GM20431 (cell line): ENCODE results near the gene TWF2.

Source experiments
- in situ Hi-C: fragments of 300-500 bp; cut with MseI, MboI; formaldehyde crosslinking; loops from one replicate; pipeline ENCODE4 v1.15.0; 2020; ENCODE audit warnings: low sequenced_read_pairs; ENCODE audit not compliant: unreplicated experiment

The TWF2 gene

DNA sequence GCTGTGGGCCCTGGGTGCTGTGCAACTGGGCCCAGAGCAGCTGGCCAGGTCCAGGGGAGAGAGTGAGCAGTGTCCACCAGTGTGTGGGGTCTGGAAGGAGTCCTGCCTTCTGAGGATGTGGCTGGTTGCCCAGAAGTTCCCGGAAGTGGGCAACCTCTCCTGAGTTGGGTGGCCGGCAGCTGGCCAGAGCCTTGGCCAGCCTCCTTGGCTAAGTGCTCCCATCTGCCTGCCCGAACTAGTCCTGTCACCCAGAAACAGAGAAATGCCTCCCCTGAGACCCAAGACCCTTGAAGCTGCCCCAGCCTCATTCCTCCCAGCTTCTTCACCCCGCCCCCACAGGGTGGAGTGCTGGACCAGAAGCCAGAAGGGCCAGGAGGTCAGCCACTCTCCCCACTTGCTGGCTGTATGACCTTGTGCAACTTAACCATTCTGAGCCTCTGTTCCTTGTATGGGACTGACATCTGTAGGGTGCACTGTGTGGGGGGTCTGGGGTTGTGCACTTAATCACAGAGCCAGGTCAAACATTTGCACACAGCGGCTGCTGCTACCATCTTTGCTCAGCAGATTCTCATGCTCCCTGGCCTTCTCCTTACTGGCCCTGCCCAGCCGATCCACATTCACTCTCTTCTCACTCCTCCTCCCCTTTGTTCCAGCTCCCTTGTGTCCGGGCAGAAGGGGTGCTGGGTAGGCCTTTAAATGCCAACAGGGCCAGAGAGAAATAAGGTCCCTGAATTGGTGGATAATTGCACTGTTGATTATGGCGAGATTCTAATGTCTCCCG lies 48.5 kb downstream of the TWF2 start:
- in situ Hi-C loops: no loop called here

DNA sequence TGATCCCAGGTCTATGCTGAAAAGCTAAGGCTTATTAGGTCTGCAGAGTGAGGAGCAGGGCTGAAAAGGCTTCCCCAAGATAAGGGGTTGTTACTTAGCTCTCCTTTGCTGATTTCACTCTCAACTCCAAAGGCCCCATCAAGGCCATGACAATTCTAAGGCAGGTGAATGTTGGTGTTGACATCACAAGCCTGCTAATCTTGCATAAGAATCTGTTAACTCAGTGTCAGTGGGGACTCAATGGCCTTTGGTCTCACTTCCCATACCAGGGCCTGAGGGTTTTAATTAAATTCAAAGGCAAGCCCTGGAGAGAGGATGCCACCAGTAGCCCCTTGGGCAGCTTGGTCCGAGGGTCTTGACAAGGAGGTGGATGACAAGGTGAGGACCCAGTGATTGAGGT lies 50.4 kb downstream of the TWF2 start:
- in situ Hi-C loops: no loop called here

DNA sequence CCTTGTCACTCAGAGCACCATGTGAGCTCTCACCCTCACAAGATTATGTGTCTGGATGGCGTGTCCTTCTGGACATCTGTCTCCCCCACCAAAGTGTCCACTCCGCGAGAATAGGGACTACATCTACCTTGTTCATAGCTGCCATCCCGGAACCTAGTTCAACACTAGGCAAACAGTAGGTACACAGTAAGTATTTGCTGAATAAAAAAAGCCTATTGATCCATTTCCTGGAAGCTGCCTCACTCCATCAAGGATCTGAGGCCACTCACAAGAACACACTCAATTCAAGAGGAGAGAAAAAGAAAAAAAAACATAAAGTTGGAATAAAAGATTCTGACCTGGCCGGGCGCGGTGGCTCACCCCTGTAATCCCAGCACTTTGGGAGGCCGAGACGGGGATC lies 52.2 kb downstream of the TWF2 start:
- in situ Hi-C loops: no loop called here

DNA sequence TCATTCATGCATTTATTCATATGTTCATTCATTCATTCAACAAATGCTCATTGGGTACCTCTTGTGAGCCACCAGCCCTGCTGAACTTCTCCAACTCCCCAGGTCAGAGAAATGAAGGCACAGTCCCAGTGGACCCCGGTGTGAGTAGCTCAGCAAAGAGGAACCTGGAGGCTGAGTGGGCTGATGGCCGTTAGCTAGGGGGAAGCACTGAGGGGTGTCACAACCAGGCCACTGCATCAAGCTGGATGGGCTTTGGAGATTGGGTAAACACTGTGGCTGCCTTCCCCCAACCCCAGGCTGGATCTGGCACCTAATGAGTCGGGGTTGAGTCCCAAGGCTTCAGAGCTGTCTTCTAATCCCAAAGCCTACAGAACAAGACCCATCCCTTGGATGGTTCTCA lies 53.1 kb downstream of the TWF2 start:
- in situ Hi-C loops: no loop called here

DNA sequence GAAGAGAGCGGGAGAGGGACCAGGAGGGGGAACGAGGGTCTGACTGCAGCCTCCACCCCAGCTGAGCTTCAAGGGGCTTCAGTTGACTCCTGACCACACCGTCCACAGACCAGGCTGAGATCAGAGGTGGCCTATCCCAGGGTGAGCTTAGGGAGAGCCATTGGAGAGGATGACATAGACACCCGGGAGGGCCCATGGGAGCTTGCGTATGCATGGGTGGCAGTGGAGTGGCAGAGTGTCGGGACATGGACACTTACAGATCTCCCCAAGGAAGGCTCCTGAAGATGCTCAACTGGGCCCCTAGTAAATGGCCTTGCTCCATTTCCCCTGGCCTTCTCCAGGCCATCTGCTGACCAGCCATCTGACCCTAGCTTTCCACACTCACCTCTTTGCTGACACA lies 53.6 kb downstream of the TWF2 start:
- in situ Hi-C loops: no loop called here

DNA sequence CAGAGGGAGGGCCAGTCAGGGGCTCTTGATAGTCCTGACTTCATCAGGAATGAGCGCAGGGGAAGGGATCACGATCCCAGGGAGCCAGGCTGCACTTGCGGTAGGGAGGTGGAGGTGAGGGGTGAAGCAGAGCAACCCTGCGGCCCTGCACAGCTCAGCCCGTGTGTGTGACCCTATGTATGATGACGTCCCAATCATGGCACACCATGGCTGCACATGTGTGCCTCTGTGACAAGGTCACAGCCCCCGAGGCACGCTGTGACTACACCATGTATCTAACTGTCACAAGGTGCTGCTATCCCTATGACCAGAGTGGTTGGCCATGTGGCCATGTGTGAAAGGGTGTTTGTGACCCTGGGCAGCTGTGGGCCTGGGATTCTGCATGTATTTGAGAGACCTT lies 54.3 kb downstream of the TWF2 start:
- in situ Hi-C loops: no loop called here

DNA sequence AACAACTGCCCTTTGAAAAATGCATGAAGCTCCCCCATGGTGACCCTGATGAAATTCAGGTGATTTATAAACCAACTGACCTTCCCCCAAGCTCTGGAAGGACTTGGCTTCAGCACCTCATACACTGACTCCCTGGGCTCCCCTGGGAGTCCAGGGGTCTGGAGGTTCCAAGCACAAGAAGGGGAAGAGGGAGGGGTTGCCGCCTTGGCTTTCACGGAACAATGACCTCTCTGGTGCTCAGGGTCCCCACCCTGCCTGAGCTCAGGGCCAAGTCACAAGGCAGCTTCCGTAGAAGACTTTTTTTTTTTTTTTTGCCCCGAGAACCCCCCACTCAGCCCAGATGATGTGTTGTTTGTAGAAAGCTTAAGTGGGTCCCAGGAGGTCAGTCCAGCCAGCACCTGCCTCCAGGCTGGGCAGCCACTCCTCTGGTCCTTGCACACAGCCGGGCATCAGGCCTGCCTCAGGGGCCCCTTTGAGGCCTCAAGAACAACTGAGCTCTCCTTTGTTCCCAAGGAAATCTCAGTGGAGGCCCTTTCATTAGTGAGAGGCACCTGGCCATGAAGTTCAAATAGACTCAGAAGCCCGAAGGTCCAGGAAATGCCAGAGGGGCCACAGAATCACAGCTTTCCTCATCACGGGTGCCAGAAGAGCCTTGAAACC lies 55.0 kb downstream of the TWF2 start:
- in situ Hi-C loops: no loop called here

DNA sequence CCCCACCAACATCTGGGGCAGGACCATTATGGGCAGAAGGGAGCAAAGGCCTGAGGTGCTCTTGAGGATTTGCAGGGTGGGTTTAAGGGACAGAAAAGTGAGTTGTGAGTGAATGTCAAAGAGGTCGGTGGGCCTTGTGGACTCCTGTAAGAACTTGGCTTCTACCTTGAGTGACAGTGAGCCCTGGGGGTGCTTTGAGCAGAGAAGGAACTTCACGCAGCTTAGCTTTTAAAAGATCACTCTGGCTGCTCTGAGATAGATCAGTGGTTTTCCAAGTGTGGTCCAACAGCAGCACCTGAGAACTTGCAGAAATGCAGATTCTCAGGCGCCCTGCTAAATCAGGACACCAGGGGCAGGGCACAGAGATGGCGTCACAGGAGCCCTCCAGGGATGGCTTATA lies 56.3 kb downstream of the TWF2 start:
- in situ Hi-C loops: no loop called here

DNA sequence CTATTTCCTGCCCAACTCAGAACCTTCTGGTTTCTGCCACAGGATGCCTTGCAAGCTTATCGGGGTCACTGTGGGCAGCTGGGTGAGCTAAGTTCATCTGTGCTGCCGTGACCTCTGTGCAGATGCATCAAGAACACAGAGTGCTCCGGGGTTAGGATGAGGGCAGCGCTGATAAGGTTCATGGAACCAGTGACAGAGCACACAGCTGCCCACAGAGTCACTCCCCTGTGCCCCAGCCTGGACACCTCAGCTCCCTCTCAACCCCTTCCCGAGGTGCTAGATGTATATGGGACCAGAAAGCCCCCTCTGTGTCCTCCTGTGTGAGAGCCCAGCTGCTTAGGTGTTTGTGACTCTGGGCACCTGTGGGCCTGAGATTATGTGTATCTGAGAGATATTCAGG lies 56.8 kb downstream of the TWF2 start:
- in situ Hi-C loops: no loop called here

DNA sequence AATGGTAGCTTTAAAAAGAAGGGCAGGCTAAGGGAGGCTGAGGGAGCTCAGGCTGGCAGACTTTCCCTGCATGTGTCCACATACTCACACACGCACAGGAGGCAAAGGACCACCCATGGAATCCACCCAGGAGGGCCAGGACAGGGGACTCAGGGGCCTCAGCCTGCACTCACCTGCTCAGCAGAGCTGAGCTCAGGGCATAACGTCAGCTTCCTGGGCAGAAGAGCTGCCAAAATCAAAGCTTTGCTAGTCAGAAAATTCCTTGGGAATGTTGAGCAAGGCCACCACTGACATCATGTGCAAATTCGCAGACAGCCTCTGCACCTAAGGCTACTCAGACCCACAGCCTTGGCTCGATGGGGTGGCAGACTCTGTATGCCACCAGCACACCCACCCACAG lies 57.4 kb downstream of the TWF2 start:
- in situ Hi-C loops: no loop called here
